Sigmoid colon (tissue), 4 donors: ENCODE data around the gene RPUSD4.

Experiments
- EP300 ChIP-seq, 4 donors: sonication (generic); formaldehyde crosslinking; IDR thresholded peaks; one replicate each; pipeline ENCODE4 v1.6.1; 2017; ENCODE audit warnings: antibody characterized with exemption in 4 of 4
- POLR2AphosphoS5 ChIP-seq, 4 donors: sonication (generic); formaldehyde crosslinking; IDR thresholded peaks; one replicate each; pipeline ENCODE4 v1.6.1; 2017; ENCODE audit warnings: antibody characterized with exemption in 4 of 4
- TF ChIP-seq, protein P1 (sequence below), 4 experiments: fragments of 450-650 bp in 3 of 4; fragments of 200-600 bp in 1 of 4; IDR thresholded peaks; one replicate each; pipeline ENCODE4 v1.5.1; 2016 to 2019; ENCODE audit warnings: antibody characterized with exemption in 4 of 4, mild to moderate bottlenecking in 3 of 4, moderate library complexity in 2 of 4

- TF ChIP-seq, protein P1, sequence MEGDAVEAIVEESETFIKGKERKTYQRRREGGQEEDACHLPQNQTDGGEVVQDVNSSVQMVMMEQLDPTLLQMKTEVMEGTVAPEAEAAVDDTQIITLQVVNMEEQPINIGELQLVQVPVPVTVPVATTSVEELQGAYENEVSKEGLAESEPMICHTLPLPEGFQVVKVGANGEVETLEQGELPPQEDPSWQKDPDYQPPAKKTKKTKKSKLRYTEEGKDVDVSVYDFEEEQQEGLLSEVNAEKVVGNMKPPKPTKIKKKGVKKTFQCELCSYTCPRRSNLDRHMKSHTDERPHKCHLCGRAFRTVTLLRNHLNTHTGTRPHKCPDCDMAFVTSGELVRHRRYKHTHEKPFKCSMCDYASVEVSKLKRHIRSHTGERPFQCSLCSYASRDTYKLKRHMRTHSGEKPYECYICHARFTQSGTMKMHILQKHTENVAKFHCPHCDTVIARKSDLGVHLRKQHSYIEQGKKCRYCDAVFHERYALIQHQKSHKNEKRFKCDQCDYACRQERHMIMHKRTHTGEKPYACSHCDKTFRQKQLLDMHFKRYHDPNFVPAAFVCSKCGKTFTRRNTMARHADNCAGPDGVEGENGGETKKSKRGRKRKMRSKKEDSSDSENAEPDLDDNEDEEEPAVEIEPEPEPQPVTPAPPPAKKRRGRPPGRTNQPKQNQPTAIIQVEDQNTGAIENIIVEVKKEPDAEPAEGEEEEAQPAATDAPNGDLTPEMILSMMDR (IDR thresholded peaks at IDR 0.05): no peak
- TF ChIP-seq POLR2AphosphoS5 (IDR thresholded peaks at IDR 0.05) (no peak), EP300 (IDR thresholded peaks at IDR 0.05) (no peak)
Observed at GRCh38 chr11:126189109-126189929, 22.1 kb downstream of the RPUSD4 start.
